GM10248 (cell line): ENCODE measurements around the gene PNPLA1.

Source experiments
- CTCF ChIA-PET: fragments of 300-600 bp; sonication (Branson Sonifier 250); formaldehyde crosslinking; extraction: SDS; loops from one replicate; lab custom pipeline; 2021; ENCODE audit warnings: antibody characterized with exemption; lab: Yijun Ruan, JAX
- POLR2A ChIA-PET: fragments of 350-650 bp; sonication (Branson Sonifier 250); formaldehyde crosslinking; extraction: SDS; loops from one replicate; lab custom pipeline; 2020; ENCODE audit warnings: antibody characterized with exemption; lab: Yijun Ruan, JAX
- DNase-seq: peaks from one replicate; pipeline ENCODE4 v3.0.0; 2012; ENCODE audit errors: extremely low spot score
- TF ChIP-seq, protein P1 (sequence below): IDR thresholded peaks from 2 replicates; pipeline ENCODE4 v1.5.1; 2012; ENCODE audit warnings: mild to moderate bottlenecking, low read depth; ENCODE audit errors: extremely low read depth, missing control alignments, control extremely low read depth

Gene PNPLA1

DNA sequence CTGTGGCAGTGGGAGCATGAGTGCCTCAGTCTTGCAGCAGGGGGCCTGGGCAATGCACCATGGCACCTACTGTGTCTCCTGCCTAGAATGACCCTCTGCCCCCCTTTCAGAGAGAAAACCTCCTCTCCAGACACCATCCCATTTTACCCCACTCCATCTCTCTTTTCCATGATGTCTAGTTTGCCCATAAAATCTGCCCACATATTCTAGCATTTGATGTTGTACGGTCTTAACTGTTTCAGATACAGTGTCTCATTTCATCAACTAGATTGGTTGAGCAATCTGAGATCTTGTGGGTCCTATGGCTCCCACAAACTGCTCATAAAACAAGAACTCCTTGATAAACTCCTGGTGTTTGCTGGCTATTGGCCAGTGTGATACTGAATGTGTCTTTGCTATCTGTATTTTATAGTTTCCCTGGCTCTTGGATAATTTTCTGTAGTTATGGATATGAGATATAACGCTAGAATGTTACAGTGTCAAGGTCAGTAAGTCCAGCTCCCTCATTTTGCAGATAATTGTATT lies 8.1 kb downstream of the PNPLA1 start:
- ChIA-PET POLR2A (no interaction called here), CTCF (no interaction called here)
- no peak for DNase-seq
- TF ChIP-seq, protein P1, sequence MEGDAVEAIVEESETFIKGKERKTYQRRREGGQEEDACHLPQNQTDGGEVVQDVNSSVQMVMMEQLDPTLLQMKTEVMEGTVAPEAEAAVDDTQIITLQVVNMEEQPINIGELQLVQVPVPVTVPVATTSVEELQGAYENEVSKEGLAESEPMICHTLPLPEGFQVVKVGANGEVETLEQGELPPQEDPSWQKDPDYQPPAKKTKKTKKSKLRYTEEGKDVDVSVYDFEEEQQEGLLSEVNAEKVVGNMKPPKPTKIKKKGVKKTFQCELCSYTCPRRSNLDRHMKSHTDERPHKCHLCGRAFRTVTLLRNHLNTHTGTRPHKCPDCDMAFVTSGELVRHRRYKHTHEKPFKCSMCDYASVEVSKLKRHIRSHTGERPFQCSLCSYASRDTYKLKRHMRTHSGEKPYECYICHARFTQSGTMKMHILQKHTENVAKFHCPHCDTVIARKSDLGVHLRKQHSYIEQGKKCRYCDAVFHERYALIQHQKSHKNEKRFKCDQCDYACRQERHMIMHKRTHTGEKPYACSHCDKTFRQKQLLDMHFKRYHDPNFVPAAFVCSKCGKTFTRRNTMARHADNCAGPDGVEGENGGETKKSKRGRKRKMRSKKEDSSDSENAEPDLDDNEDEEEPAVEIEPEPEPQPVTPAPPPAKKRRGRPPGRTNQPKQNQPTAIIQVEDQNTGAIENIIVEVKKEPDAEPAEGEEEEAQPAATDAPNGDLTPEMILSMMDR, result no peak

DNA sequence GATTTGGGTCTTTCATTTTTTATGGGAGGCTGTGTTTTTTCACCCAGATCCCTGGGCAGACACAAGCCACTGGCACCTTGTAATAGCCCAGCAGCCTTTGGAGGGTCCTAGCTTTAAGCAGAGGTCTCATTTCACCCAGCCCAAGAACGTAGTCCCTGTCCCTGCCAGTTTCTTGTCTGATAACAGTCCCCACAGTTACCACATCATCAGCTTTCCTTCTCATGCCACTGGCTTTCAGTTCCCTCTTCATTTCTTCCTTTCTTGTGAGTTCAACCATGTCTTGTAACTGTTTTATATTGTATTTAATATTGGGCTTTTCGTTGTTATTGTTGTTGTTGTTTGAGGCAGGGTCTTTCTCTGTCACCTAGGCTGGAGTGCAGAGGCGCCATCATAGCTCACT lies 10.6 kb downstream of the PNPLA1 start:
- ChIA-PET CTCF (interaction anchor here (0.8 to 5.0 kb wide), 8 partner anchors 9 to 81 kb away, joined by 3 to 24 read pairs (median 3); no protein-coding TSS in a partner anchor), POLR2A (no interaction called here)
- TF ChIP-seq, protein P1, result no peak
- no peak for DNase-seq

DNA sequence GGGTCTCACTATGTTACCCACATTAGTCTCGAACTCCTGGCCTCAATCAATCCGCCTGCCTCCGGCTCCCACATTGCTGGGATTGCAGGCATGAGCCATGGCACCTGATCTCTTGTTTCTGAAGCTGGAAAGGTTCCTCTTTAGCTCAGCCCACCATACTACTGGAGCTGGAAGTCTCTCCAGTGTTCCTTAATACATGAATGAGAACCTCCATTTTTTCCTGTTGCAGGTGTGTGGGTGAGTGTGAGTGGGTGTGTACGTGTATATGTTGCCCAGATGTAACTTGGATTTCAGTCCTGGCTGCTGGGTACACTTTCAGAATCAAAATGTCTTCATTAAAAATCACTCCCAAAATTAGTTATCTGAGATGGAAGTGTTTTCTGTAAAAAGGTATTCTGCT lies 11.1 kb downstream of the PNPLA1 start:
- POLR2A ChIA-PET, result no interaction called here
- TF ChIP-seq, protein P1, result no peak
- DNase-seq, result no peak

DNA sequence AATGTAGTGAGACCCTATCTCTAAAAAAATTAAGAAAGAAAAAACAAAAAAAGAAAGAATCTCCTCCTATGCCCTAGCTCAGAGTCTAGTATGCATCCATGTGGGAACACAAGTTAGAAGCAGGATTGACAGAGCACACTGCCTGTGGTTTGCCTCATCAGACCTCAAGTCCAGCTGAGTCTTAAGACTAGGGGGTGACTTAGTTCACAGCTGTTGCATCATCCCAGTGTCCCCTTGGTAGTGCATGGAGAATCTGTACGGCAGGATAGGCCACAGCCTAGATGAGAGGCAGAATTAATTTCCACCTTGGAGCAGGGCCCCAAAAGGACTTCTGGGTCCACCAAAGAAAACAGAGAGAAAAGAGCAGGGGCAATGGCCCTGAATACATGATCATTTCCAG lies 13.7 kb downstream of the PNPLA1 start:
- TF ChIP-seq, protein P1, result no peak
- ChIA-PET POLR2A (no interaction called here), CTCF (interaction anchor here (1.0 to 5.0 kb wide), 4 partner anchors 13 to 26 kb away, joined by 3 to 24 read pairs (median 6); no protein-coding TSS in a partner anchor)
- DNase-seq, result no peak

More for the DNA sequence above, 11.1 kb downstream of the PNPLA1 start:
- CTCF ChIA-PET, result interaction anchor here (0.9 to 5.0 kb wide), 7 partner anchors 8 to 75 kb away, joined by 3 to 24 read pairs (median 3); no protein-coding TSS in a partner anchor

DNA sequence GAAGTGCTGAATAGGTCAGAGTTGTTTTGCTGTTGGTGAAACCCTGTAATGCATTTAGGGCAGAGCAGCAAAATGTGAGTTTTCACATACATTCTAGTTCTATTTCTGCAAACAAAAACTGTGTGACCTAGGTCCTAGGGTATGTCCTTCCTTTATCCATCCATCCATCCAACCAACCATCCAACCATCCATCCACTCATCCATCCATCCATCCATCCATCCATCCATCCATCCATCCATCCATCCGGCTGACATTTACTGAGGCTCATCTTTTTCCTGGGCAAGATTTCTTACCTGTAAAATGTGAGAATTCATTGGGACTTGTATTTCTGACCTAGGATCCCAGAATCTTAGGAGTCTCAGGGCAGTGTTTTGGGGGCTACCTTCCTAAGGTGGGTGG lies 14.5 kb downstream of the PNPLA1 start:
- DNase-seq, result no peak
- TF ChIP-seq, protein P1, result no peak
- POLR2A ChIA-PET, result no interaction called here
- CTCF ChIA-PET, result interaction anchor here (1.3 to 1.8 kb wide), 2 partner anchors 13 to 18 kb away, joined by 4 to 5 read pairs; no protein-coding TSS in a partner anchor

DNA sequence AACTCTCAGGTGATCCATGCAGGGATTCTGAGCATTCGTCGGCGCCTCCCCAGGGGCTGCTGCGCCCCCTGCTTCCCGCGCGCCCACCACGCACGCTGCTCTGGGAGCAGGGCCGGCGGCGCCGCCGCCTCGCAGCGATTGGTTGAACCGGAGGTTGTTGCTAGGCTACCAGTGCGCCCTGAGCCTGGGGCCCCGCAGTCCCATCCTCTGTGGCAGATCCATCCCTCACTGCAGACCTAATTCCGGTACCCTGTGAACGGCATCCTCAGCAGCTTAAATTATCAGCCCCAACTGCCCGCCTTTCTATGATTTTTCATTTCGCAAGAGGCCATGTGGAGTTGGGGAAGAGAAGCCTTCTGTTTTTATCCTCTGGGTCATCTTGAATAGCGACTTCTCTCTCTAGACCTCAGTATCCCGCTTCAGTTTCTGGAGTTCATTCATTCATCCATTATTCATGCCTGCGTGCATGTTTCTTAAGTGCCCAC lies 15.4 kb downstream of the PNPLA1 start:
- TF ChIP-seq, protein P1, result no peak
- CTCF ChIA-PET, result interaction anchor here (1.0 to 1.3 kb wide), 3 partner anchors 17 to 438 kb away, joined by 3 to 4 read pairs (median 3); no protein-coding TSS in a partner anchor
- POLR2A ChIA-PET, result no interaction called here
- DNase-seq, result no peak
